AG04449 (cell line): ENCODE results near the gene PRMT3.
A peak's percentile ranks its signal among the peaks of the same experiment; 100 is the strongest.

Experiments used
- CTCF ChIA-PET: fragments of 350-600 bp; formaldehyde crosslinking; extraction: SDS; loops from one replicate; lab custom pipeline; 2021; ENCODE audit warnings: antibody characterized with exemption; lab: Yijun Ruan, JAX
- POLR2A ChIA-PET: fragments of 400-600, 350-600 bp; formaldehyde crosslinking; extraction: SDS; loops from one replicate; lab custom pipeline; 2020; ENCODE audit warnings: antibody characterized with exemption, inconsistent platforms; lab: Yijun Ruan, JAX
- DNase-seq: peaks from one replicate; pipeline ENCODE4 v3.0.0-alpha.2; 2010; ENCODE audit warnings: low read depth, low spot score
- H3K4me3 ChIP-seq: 2 replicates; pipeline ENCODE4 v1.5.1; 2011; ENCODE audit warnings: low read depth, mild to moderate bottlenecking, control low read depth, low read length
- CTCF ChIP-seq: IDR thresholded peaks from one replicate; pipeline ENCODE4 v1.5.1; 2011; ENCODE audit warnings: mild to moderate bottlenecking, moderate library complexity, low read length, control low read depth, inconsistent platforms; ENCODE audit not compliant: insufficient read depth; ENCODE audit errors: missing control alignments

PRMT3 gene

GRCh38 chr11:20355221-20356219, 32.0 kb upstream of the PRMT3 start:
- peak; percentile 58 for TF ChIP-seq CTCF
- ChIA-PET CTCF (interaction anchor here (0.6 to 12.6 kb wide), 26 partner anchors 11 to 1188 kb away, joined by 3 to 160 read pairs (median 5); partner anchors contain the start of gene HTATIP2), POLR2A (no interaction called here)
- H3K4me3 ChIP-seq: no peak overlapping the region
- DNase-seq: no peak

- DNase-seq: no peak
- no peak for TF ChIP-seq CTCF
- ChIA-PET POLR2A (no interaction called here), CTCF (interaction anchor here (5.3 to 12.6 kb wide), 2 partner anchors 230 to 452 kb away, joined by 59 to 160 read pairs; no protein-coding TSS in a partner anchor)
- no peak overlapping the region for H3K4me3 ChIP-seq
Measured at GRCh38 chr11:20357150-20357549, 30.4 kb upstream of the PRMT3 start.

- ChIA-PET CTCF (interaction anchor here (0.6 to 12.6 kb wide), 3 partner anchors 26 to 1290 kb away, joined by 3 to 160 read pairs (median 3); no protein-coding TSS in a partner anchor), POLR2A (no interaction called here)
- no peak for TF ChIP-seq CTCF
- DNase-seq: no peak
- H3K4me3 ChIP-seq: no peak overlapping the region
Measured at GRCh38 chr11:20360650-20361049, 26.9 kb upstream of the PRMT3 start.

GRCh38 chr11:20362481-20362880, 25.0 kb upstream of the PRMT3 start:
- no peak for DNase-seq
- TF ChIP-seq CTCF: no peak
- ChIA-PET POLR2A (no interaction called here), CTCF (interaction anchor here (2.5 to 8.3 kb wide), 2 partner anchors 9 to 24 kb away, joined by 7 to 80 read pairs; no protein-coding TSS in a partner anchor)
- H3K4me3 ChIP-seq: no peak overlapping the region

- POLR2A ChIA-PET: no interaction called here
- TF ChIP-seq CTCF: no peak
- DNase-seq: no peak
- CTCF ChIA-PET: interaction anchor here (2.5 to 8.3 kb wide), 2 partner anchors 10 to 23 kb away, joined by 7 to 80 read pairs; no protein-coding TSS in a partner anchor
- peak overlapping the region; percentile 63 for H3K4me3 ChIP-seq
Measured at GRCh38 chr11:20363149-20363499, 24.4 kb upstream of the PRMT3 start.
